ENCODE results near the gene SOX6.

DNA sequence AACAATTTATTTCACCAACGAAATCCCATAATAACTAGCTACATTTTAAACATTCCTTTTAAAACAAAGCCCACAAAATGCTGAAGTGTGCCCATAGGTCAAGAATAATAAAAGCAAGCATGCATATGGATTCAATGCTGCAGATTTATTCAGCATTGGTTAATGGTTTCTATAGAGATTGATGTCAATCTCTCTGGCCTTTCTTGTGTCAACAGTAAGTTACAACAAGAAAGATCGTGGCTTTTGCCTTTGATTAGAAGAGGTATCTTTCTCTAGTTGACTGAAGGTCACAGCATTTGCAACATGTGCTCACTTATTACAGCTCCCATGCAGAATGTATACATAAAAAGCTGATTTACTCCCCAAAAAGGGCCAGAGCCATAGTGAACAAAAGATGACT is 1.4 kb upstream of the SOX6 start:
- TF ChIP-seq, protein P1, sequence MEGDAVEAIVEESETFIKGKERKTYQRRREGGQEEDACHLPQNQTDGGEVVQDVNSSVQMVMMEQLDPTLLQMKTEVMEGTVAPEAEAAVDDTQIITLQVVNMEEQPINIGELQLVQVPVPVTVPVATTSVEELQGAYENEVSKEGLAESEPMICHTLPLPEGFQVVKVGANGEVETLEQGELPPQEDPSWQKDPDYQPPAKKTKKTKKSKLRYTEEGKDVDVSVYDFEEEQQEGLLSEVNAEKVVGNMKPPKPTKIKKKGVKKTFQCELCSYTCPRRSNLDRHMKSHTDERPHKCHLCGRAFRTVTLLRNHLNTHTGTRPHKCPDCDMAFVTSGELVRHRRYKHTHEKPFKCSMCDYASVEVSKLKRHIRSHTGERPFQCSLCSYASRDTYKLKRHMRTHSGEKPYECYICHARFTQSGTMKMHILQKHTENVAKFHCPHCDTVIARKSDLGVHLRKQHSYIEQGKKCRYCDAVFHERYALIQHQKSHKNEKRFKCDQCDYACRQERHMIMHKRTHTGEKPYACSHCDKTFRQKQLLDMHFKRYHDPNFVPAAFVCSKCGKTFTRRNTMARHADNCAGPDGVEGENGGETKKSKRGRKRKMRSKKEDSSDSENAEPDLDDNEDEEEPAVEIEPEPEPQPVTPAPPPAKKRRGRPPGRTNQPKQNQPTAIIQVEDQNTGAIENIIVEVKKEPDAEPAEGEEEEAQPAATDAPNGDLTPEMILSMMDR (IDR thresholded peaks at IDR 0.05; ENCODE audit: low read depth, low read length): no peak
- no peak for TF ChIP-seq EZH2phosphoT487 (IDR thresholded peaks at IDR 0.05; ENCODE audit: low read depth)
